AG04449 (cell line): Measurements from ENCODE around the gene SFN.

Experiments used
- CTCF ChIA-PET: fragments of 350-600 bp; formaldehyde crosslinking; extraction: SDS; loops from one replicate; lab custom pipeline; 2021; ENCODE audit warnings: antibody characterized with exemption; lab: Yijun Ruan, JAX
- POLR2A ChIA-PET: fragments of 400-600, 350-600 bp; formaldehyde crosslinking; extraction: SDS; loops from one replicate; lab custom pipeline; 2020; ENCODE audit warnings: antibody characterized with exemption, inconsistent platforms; lab: Yijun Ruan, JAX
- DNase-seq: peaks from one replicate; pipeline ENCODE4 v3.0.0-alpha.2; 2010; ENCODE audit warnings: low read depth, low spot score
- H3K4me3 ChIP-seq: 2 replicates; pipeline ENCODE4 v1.5.1; 2011; ENCODE audit warnings: low read depth, mild to moderate bottlenecking, control low read depth, low read length
- CTCF ChIP-seq: IDR thresholded peaks from one replicate; pipeline ENCODE4 v1.5.1; 2011; ENCODE audit warnings: mild to moderate bottlenecking, moderate library complexity, low read length, control low read depth, inconsistent platforms; ENCODE audit not compliant: insufficient read depth; ENCODE audit errors: missing control alignments

Gene SFN

GRCh38 chr1:26900001-26900814, 37.3 kb downstream of the SFN start, which contains the start of gene GPATCH3:
Gene GPATCH3 (minus strand): TSS chr1:26900467. CDS start chr1:26900442, 25 bp downstream.
- H3K4me3 ChIP-seq = peak within 1 kb of the TSS; percentile 98
- ChIA-PET POLR2A (interaction anchor here (0.8 to 4.5 kb wide), 5 partner anchors 12 to 348 kb away, joined by 3 to 42 read pairs (median 5); partner anchors contain the start of genes GPN2 and TRNP1), CTCF (interaction anchor here (0.8 to 5.4 kb wide), 4 partner anchors 10 to 98 kb away, joined by 3 to 32 read pairs (median 4); partner anchors contain the start of gene GPN2)
- peak; percentile 42 for DNase-seq
- no peak for TF ChIP-seq CTCF

DNA sequence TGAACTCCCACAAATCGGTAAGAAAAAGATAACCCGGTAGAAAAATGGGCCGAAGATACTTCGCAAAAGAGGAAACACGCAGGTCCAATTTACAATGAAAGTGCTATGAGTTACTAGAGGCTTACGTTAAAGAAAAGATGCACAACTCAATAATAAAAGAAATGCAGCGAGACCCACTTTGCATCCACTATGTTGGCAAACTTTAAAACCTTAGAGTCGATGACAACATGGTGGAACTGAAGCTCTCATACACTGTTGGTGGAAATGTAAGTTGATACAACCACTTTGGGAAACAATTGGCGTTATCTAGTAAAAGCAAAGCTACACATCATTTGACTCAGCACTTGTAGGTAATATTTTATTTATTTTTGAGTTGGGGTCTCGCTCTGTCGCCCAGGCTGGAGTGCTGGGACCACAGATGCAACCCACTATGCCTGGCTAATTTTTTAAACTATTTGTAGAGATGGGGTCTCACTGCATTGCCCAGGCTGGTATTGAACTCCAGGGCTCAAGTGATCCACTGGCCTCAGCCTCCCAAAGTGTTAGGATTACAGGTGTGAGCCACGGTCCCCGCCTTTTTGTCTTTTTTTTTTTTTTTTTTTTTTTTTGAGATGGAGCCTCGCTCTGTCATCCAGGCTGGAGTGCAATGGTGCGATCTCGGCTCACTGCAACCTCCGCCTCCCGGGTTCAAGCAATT, 38.0 kb downstream of the SFN start:
- no peak for DNase-seq
- CTCF ChIA-PET = interaction anchor here (0.8 to 5.4 kb wide), 2 partner anchors 13 to 97 kb away, joined by 3 to 32 read pairs; no protein-coding TSS in a partner anchor
- no peak for TF ChIP-seq CTCF
- POLR2A ChIA-PET = interaction anchor here (0.8 to 4.5 kb wide), 5 partner anchors 12 to 349 kb away, joined by 3 to 42 read pairs (median 5); partner anchors contain the start of genes GPN2 and TRNP1
- H3K4me3 ChIP-seq = peak overlapping the region; percentile 98

DNA sequence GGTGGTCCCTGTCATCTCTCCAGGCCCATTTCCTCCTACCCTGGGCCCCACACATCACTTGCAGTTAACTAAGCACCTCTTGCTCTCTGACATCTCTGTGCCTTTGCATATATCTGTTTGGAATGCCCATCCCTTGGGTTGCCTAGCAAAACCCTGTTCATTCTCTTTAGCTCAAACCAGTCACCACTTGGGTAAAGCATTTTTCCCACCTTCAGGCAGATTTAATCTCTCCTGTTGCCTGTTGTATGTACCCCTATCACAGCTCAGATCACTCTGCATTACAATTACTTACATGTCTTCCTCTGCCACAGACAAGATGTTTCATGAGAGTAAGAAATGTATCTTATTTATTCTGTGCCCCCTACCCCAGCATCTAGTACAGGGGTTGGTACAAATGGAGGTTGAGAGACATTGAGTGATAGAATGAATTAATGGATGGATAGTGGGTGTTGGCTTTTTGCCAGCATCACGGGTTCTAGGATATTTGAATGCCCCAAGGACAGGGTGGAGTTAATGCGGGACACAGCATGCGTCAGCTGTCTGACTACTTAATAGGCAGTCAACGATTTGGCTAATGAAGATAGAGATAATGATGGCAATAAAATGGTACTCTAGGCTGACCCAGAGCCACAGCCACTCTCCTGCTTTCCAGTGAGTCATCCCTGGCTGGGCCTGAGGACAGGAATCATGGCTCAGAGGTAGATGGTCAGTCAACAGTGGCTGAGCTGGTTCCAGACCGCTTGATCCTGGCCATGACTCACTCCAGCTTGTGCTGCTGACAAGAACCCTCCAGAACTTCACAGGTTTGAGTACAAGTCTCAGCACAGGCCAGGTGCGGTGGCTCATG, 44.3 kb downstream of the SFN start:
- ChIA-PET CTCF (no interaction called here), POLR2A (interaction anchor here (1.1 kb wide), 1 partner anchor 17 kb away, joined by 4 read pairs; no protein-coding TSS in a partner anchor)
- peak; percentile 21 for DNase-seq
- no peak overlapping the region for H3K4me3 ChIP-seq
- no peak for TF ChIP-seq CTCF

GRCh38 chr1:26909951-26910342, 47.0 kb downstream of the SFN start:
- TF ChIP-seq CTCF = no peak
- POLR2A ChIA-PET = no interaction called here
- CTCF ChIA-PET = interaction anchor here (1.0 to 1.5 kb wide), 2 partner anchors 8 to 23 kb away, joined by 3 to 4 read pairs; no protein-coding TSS in a partner anchor
- H3K4me3 ChIP-seq = no peak overlapping the region
- no peak for DNase-seq

GRCh38 chr1:26910343-26911160, 47.6 kb downstream of the SFN start:
- no peak overlapping the region for H3K4me3 ChIP-seq
- TF ChIP-seq CTCF = no peak
- POLR2A ChIA-PET = no interaction called here
- CTCF ChIA-PET = interaction anchor here (1.0 kb wide), 1 partner anchor 23 kb away, joined by 3 read pairs; no protein-coding TSS in a partner anchor
- no peak for DNase-seq
